ENCODE results near the gene BPIFB3. TPM values are rescaled to one million over a fixed set of nuclear protein-coding genes. Genes with fewer than 3 reads are reported as not detected.

The BPIFB3 gene
- polyA plus RNA-seq, 3 donors = not detected

DNA sequence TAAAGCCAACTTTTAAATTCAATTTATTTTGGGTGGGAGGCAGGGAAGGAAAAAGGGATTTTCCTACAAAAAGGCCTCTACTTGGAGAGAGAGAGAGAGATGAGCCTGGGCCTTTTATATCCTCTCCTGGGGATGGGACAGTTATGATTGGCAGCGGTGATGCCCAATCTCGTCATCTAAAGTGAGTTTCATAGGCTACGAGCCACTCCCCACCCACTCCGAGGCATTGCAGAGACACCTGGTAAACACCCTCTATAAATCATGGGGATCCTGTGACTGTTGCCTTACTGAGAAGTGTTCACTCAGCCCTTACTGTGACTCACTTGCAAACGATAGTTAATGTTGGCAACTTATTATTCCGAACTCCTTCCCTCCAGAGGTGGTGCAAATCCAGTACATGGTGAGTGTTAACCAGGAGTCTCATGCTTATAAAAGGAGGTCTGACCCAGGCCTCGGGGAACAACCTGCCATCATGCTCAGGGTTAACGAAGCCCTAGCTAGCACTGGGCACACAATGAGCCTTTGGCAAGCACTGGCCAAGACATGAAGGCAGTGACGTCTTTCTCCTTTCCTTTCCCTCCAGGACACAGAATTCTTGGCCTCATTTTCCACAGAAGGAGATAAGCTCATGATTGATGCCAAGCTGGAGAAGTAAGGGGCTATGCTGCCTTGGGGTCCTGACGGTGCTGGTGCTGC is 46.3 kb downstream of the BPIFB3 start:
- H3K27me3 ChIP-seq (ENCODE audit: control insufficient read depth in 2 of 2, insufficient read depth in 2 of 2, low read length in 2 of 2) = no peaks in the 10 kb centered on the region
- H3K9ac ChIP-seq (ENCODE audit: insufficient read depth, low read length, poor library complexity, severe bottlenecking) = no peak overlapping the region
- H3K9me3 ChIP-seq (replicated peaks in 1 of 2; ENCODE audit: control insufficient read depth in 1 of 2, insufficient read depth in 1 of 2, low read length in 2 of 2) = no peaks in the 10 kb centered on the region
- WGBS (ENCODE audit: insufficient coverage) = 100% methylated on average over 1 of the region's 10 CpGs
- no peak for DNase-seq
- no peak overlapping the region for H2AFZ ChIP-seq (ENCODE audit: insufficient read depth, low read depth, low read length, poor library complexity, severe bottlenecking)
- Mint-ChIP-seq H3K36me3 (no peaks in the 10 kb centered on the region), H3K9me3 (no peaks in the 10 kb centered on the region), H3K4me3 (no peak overlapping the region), H3K27me3 (ENCODE audit: low read depth in 3 of 3) (peaks cover 0 to 5% (median 2%) of the 10 kb centered on the region in 3 donors), H3K27ac (no peak overlapping the region), H3K4me1 (no peaks in the 10 kb centered on the region)
- no peaks in the 10 kb centered on the region for H4K20me1 ChIP-seq (ENCODE audit: insufficient read depth, low read length)
- no peak overlapping the region for H3K4me2 ChIP-seq (replicated peaks; ENCODE audit: extremely low read depth, low read length, poor library complexity, severe bottlenecking)
- no peak overlapping the region for H3K27ac ChIP-seq (ENCODE audit: low read depth in 1 of 2, low read length in 2 of 2)
- no peaks in the 10 kb centered on the region for H3K79me2 ChIP-seq (ENCODE audit: insufficient read depth, low read length)
- intact Hi-C loops (cut with micrococcal nuclease) = loop anchor here in 1 of 2 donors (5.0 kb wide), 1 partner anchor 193 kb away; no protein-coding TSS in a partner anchor
- TF ChIP-seq, protein P1, sequence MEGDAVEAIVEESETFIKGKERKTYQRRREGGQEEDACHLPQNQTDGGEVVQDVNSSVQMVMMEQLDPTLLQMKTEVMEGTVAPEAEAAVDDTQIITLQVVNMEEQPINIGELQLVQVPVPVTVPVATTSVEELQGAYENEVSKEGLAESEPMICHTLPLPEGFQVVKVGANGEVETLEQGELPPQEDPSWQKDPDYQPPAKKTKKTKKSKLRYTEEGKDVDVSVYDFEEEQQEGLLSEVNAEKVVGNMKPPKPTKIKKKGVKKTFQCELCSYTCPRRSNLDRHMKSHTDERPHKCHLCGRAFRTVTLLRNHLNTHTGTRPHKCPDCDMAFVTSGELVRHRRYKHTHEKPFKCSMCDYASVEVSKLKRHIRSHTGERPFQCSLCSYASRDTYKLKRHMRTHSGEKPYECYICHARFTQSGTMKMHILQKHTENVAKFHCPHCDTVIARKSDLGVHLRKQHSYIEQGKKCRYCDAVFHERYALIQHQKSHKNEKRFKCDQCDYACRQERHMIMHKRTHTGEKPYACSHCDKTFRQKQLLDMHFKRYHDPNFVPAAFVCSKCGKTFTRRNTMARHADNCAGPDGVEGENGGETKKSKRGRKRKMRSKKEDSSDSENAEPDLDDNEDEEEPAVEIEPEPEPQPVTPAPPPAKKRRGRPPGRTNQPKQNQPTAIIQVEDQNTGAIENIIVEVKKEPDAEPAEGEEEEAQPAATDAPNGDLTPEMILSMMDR (IDR thresholded peaks at IDR 0.05) = no peak
- no peak overlapping the region for H3K4me3 ChIP-seq (replicated peaks in 1 of 3; ENCODE audit: low read depth in 2 of 3, low read length in 3 of 3)
- H3K36me3 ChIP-seq (replicated peaks in 1 of 2; ENCODE audit: control insufficient read depth in 1 of 2, insufficient read depth in 2 of 2, low read length in 2 of 2) = no peaks in the 10 kb centered on the region
- no peaks in the 10 kb centered on the region for H3K4me1 ChIP-seq (ENCODE audit: control insufficient read depth in 1 of 2, insufficient read depth in 2 of 2, low read length in 2 of 2)

GRCh38 chr20:33103556-33103955 is 49.9 kb downstream of the BPIFB3 start:
- Mint-ChIP-seq H3K9me3 (no peaks in the 10 kb centered on the region), H3K4me3 (no peak overlapping the region), H3K4me1 (no peaks in the 10 kb centered on the region), H3K27me3 (ENCODE audit: low read depth in 3 of 3) (peaks cover 0 to 14% (median 3%) of the 10 kb centered on the region in 3 donors), H3K36me3 (no peaks in the 10 kb centered on the region), H3K27ac (no peak overlapping the region)
- H3K9ac ChIP-seq (ENCODE audit: insufficient read depth, low read length, poor library complexity, severe bottlenecking) = no peak overlapping the region
- H3K79me2 ChIP-seq (ENCODE audit: insufficient read depth, low read length) = no peaks in the 10 kb centered on the region
- TF ChIP-seq, protein P1 (IDR thresholded peaks at IDR 0.05) = no peak
- no peaks in the 10 kb centered on the region for H3K27me3 ChIP-seq (ENCODE audit: control insufficient read depth in 2 of 2, insufficient read depth in 2 of 2, low read length in 2 of 2)
- no peaks in the 10 kb centered on the region for H3K36me3 ChIP-seq (replicated peaks in 1 of 2; ENCODE audit: control insufficient read depth in 1 of 2, insufficient read depth in 2 of 2, low read length in 2 of 2)
- WGBS (ENCODE audit: insufficient coverage) = 90% methylated on average over 2 of the region's 3 CpGs
- no peak overlapping the region for H3K27ac ChIP-seq (ENCODE audit: low read depth in 1 of 2, low read length in 2 of 2)
- H3K4me1 ChIP-seq (ENCODE audit: control insufficient read depth in 1 of 2, insufficient read depth in 2 of 2, low read length in 2 of 2) = no peaks in the 10 kb centered on the region
- no peak overlapping the region for H3K4me2 ChIP-seq (replicated peaks; ENCODE audit: extremely low read depth, low read length, poor library complexity, severe bottlenecking)
- H3K9me3 ChIP-seq (replicated peaks in 1 of 2; ENCODE audit: control insufficient read depth in 1 of 2, insufficient read depth in 1 of 2, low read length in 2 of 2) = no peaks in the 10 kb centered on the region
- intact Hi-C loops (cut with micrococcal nuclease) = no loop called here
- H4K20me1 ChIP-seq (ENCODE audit: insufficient read depth, low read length) = no peaks in the 10 kb centered on the region
- H2AFZ ChIP-seq (ENCODE audit: insufficient read depth, low read depth, low read length, poor library complexity, severe bottlenecking) = no peak overlapping the region
- no peak overlapping the region for H3K4me3 ChIP-seq (replicated peaks in 1 of 3; ENCODE audit: low read depth in 2 of 3, low read length in 3 of 3)
- DNase-seq = no peak

Data from CD14-positive monocyte (primary cell).